Esophagus muscularis mucosa (tissue), 4 donors: ENCODE results near the gene RAVER2.

Source experiments
- CTCF ChIP-seq, 3 experiments: fragments of 200-600 bp in 2 of 3; fragments of 450-650 bp in 1 of 3; sonication (generic) in 2 of 3; IDR thresholded peaks; one replicate each; pipeline ENCODE4 v1.5.1; 2017 to 2019; ENCODE audit warnings: antibody characterized with exemption in 3 of 3, mild to moderate bottlenecking in 2 of 3, moderate library complexity in 1 of 3
- EP300 ChIP-seq: sonication (generic); formaldehyde crosslinking; IDR thresholded peaks from one replicate; pipeline ENCODE4 v1.6.1; 2017; ENCODE audit warnings: antibody characterized with exemption
- POLR2A ChIP-seq: fragments of 450-650 bp; IDR thresholded peaks from one replicate; pipeline ENCODE4 v1.6.1; 2017; ENCODE audit warnings: antibody characterized with exemption, moderate library complexity, mild to moderate bottlenecking, low read depth
- POLR2AphosphoS5 ChIP-seq, 2 donors: sonication (generic); formaldehyde crosslinking; IDR thresholded peaks; one replicate each; pipeline ENCODE4 v1.6.1; 2017; ENCODE audit warnings: antibody characterized with exemption in 2 of 2

- no peak for TF ChIP-seq CTCF (IDR thresholded peaks at IDR 0.05)
- no peak for TF ChIP-seq EP300
- TF ChIP-seq POLR2A, result no peak
- TF ChIP-seq POLR2AphosphoS5 (IDR thresholded peaks at IDR 0.05), result no peak
These were observed 23.2 kb upstream of the RAVER2 start for GRCh38 chr1:64721576-64722145.
